AG04450 (cell line): ENCODE measurements around the gene OR2T1. TPM values are rescaled to one million over a fixed set of nuclear protein-coding genes. Genes with fewer than 3 reads are reported as not detected.

Experiments used
- CTCF ChIA-PET: fragments of 300-600, 350-600 bp; formaldehyde crosslinking; extraction: SDS; loops from one replicate; lab custom pipeline; 2022; ENCODE audit warnings: antibody characterized with exemption, inconsistent platforms; lab: Charles Lee
- POLR2A ChIA-PET: fragments of 350-600 bp; formaldehyde crosslinking; extraction: SDS; loops from one replicate; lab custom pipeline; 2021; ENCODE audit warnings: antibody characterized with exemption, inconsistent platforms; lab: Yijun Ruan, JAX
- DNase-seq: peaks from one replicate; pipeline ENCODE4 v3.0.0-alpha.2; 2011; ENCODE audit warnings: low read depth, low spot score
- H3K27ac ChIP-seq: one replicate; pipeline ENCODE4 v1.5.1; 2012; ENCODE audit warnings: low read depth, low read length, control low read depth
- H3K27me3 ChIP-seq: one replicate; pipeline ENCODE4 v1.6.0; 2012; ENCODE audit warnings: low read length; ENCODE audit not compliant: control insufficient read depth, insufficient read depth
- H3K4me3 ChIP-seq: 2 replicates; pipeline ENCODE4 v1.5.1; 2011; ENCODE audit warnings: mild to moderate bottlenecking, low read depth, low read length, control low read depth
- H3K9me3 ChIP-seq: 2 replicates; pipeline ENCODE4 v1.5.1; 2012; ENCODE audit warnings: low read length; ENCODE audit not compliant: control insufficient read depth, insufficient read depth
- polyA plus RNA-seq: library from polyadenylated mRNA; depleted of rRNA; stranded (reverse); fragments of >200 nt; gene quantifications from 2 replicates; pipeline ENCODE4 v1.2.3, GENCODE V29; 2011
- TF ChIP-seq, protein P1 (sequence below): IDR thresholded peaks from 2 replicates; pipeline ENCODE4 v1.5.1; 2011; ENCODE audit warnings: low read depth, low read length, control low read depth, inconsistent platforms

OR2T1 gene
- polyA plus RNA-seq, 1 experiment = not detected

DNA sequence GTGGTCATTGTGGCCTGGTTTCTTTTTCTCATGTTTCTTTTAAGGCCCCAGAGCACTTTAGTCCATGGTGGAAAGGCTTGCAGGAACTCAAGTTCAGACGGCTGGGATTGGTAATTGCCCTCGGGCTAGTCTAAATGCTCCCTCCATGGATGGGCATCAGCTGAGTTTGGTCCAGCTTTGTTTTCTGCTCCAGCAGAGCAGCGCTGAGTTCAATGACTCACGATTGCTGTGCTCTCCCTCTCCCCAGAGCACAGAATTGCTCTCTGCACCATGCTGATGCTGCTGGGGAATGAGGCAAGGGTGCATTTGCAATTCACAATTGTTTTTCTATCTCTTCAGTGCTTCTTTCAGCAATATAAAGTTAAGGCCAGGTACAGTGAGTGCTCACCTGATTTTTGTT lies 29.1 kb upstream of the OR2T1 start:
- Histone ChIP-seq H3K4me3 (no peak overlapping the region), H3K27me3 (no peaks in the 10 kb centered on the region), H3K9me3 (peaks cover 19% of the 10 kb centered on the region; the same call in 1 of the 2 replicates), H3K27ac (no peak overlapping the region)
- CTCF ChIA-PET = no interaction called here
- no peak for DNase-seq
- TF ChIP-seq, protein P1, sequence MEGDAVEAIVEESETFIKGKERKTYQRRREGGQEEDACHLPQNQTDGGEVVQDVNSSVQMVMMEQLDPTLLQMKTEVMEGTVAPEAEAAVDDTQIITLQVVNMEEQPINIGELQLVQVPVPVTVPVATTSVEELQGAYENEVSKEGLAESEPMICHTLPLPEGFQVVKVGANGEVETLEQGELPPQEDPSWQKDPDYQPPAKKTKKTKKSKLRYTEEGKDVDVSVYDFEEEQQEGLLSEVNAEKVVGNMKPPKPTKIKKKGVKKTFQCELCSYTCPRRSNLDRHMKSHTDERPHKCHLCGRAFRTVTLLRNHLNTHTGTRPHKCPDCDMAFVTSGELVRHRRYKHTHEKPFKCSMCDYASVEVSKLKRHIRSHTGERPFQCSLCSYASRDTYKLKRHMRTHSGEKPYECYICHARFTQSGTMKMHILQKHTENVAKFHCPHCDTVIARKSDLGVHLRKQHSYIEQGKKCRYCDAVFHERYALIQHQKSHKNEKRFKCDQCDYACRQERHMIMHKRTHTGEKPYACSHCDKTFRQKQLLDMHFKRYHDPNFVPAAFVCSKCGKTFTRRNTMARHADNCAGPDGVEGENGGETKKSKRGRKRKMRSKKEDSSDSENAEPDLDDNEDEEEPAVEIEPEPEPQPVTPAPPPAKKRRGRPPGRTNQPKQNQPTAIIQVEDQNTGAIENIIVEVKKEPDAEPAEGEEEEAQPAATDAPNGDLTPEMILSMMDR = no peak
- POLR2A ChIA-PET = no interaction called here

DNA sequence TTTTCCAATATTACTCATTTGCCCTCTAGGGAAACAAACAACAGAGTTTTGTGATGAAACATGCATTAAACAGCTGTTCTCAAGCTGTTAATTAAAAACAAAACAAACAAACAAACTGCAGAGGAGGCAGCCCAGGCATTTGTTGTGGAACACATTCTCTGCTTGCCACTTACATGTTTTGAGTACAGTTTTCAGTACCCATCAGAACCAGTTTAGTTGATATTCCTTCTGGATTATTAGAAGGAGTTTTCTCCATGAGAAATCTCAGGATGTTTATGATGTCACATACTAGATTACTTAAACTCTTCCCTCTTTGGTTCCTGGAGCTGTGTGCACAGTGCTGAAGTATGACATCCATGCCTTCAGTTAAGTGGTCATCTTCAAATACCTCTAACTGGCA lies 27.4 kb upstream of the OR2T1 start, which contains the start of gene OR2T6:
Gene OR2T6 (plus strand): TSS at position 301 of the 400 bp plus-strand sequence. CDS start 11,863 bp downstream, outside the sequence.
- no peaks in the 10 kb centered on the region for H3K27me3 ChIP-seq
- no peak within 1 kb of the TSS for H3K4me3 ChIP-seq
- ChIA-PET CTCF (no interaction called here), POLR2A (no interaction called here)
- TF ChIP-seq, protein P1 = no peak
- H3K9me3 ChIP-seq = peaks cover 19% of the 10 kb centered on the region; the same call in 1 of the 2 replicates
- no peak for DNase-seq
- H3K27ac ChIP-seq = no peak within 1 kb of the TSS

DNA sequence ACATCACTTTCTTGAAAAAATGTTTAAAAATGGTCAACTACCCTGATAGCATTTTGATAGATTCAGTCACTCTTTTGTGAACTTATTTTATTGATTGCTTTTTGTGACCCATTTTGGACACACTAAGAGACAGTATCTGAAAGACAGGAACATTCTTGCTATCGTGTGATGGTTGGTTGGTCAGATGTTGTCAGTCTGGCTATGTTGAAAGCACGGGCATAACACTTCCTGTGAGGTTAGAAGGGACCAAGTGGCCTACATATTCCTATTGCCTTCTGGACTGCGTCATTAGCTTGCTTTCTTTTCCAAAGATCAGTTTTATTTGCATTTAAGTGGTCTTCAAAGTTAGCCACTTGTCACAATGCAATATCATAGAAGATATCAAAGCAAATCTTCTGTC lies 25.9 kb upstream of the OR2T1 start:
- Histone ChIP-seq H3K4me3 (no peak overlapping the region), H3K27me3 (no peaks in the 10 kb centered on the region), H3K9me3 (peaks cover 19% of the 10 kb centered on the region; the same call in 1 of the 2 replicates), H3K27ac (no peak overlapping the region)
- ChIA-PET POLR2A (no interaction called here), CTCF (no interaction called here)
- DNase-seq = no peak
- TF ChIP-seq, protein P1 = no peak

DNA sequence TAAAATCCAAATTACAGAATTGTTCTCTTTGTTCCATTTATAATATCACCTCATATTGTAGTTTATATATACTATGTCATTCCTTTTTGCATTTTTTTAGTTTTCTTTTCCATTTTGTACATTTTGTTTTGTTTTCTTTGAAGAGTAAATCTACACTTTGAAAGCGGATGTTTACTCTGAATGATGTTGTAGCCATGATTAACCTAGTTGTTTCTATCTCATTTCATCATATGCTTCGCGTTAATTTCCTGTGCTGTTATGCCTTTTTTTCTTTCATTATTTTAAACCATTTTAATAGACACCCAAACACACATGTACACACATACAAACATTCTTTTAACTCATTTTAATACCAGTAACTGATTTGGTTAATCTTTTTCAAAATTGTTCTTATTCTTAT lies 22.0 kb upstream of the OR2T1 start:
- Histone ChIP-seq H3K27me3 (no peaks in the 10 kb centered on the region), H3K9me3 (peaks cover 4% of the 10 kb centered on the region; the same call in 1 of the 2 replicates), H3K4me3 (no peak overlapping the region), H3K27ac (no peak overlapping the region)
- CTCF ChIA-PET = no interaction called here
- TF ChIP-seq, protein P1 = no peak
- DNase-seq = no peak
- POLR2A ChIA-PET = no interaction called here

DNA sequence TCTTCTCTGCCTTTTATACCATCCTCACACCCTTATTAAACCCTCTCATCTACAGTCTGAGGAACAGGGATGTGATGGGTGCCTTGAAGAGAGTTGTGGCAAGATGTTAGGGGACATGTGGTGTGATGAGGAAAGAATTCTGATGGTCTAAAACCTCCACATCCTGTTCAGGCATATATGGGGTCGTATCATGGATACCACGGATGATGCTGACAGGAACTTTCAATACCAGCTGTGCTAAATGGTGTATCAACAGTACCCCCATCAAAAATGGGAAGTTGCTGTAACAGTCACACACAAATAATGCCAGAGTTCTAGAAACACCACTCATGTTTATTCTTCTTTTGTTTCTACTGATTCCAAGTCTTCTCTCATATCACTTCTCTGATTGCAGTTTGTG lies 14.4 kb upstream of the OR2T1 start:
- ChIA-PET CTCF (no interaction called here), POLR2A (no interaction called here)

More for the DNA sequence above, 14.4 kb upstream of the OR2T1 start:
- no peak for DNase-seq
- TF ChIP-seq, protein P1 = no peak
- Histone ChIP-seq H3K27me3 (no peaks in the 10 kb centered on the region), H3K27ac (no peak overlapping the region), H3K4me3 (no peak overlapping the region), H3K9me3 (peaks cover 21% of the 10 kb centered on the region)
